Stimulated activated CD8-positive, alpha-beta memory T cell treated with anti-CD3 and anti-CD28 coated beads, Interleukin-12 subunit alpha, Interleukin-12 subunit beta, amount 100 ng/mL, for 4 hours (primary cell): ENCODE results near the gene SFRP4.

Source experiments
- DNase-seq: peaks from one replicate; pipeline ENCODE4 v3.0.0-alpha.2; 2020; ENCODE audit warnings: low read depth

Gene SFRP4

DNA sequence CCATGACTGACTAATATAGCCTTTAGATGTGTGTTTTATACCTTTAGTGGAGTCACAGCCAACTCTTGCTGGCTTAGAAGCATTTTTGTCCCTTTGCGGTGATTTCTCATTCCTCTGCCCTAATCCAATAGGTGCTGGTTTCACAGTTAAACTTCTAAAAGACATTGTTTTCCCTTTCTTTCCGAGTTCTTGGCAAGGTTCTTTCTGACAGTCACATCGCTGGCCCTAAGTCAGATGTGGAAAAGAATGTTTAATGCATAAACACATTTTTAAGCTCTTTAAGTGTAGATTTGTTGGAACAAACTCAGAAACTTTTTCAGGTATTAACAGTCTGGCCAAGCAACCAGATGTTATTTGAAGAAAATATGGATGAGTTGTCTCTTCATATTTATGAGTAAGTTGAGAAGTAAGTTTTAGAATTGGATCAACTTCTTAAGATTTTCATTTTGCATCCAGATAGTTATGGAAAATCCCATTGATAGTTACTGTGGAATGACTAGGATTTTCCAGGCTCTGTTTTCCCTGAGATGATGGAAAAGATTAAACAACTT is 7.9 kb upstream of the SFRP4 start:
- DNase-seq = no peak

DNA sequence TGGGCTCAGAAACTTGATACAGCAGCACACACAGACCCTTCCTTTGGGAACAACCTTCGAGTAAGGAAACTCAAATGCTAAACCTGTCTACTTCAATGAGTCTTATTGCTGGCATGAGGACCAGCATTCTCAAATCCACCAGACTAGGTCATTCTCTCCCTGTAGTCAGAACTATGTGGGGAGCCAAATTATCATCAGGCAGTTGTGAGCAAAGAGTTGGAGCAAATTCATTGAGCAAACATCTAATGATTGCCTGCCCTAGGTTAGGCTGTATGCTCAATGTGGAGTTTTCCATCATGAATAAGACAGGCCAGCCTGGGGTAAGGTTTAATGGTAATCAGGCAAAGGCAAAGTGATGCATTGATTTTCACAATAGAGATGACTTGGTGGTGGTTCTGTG is 7.4 kb upstream of the SFRP4 start:
- no peak for DNase-seq

DNA sequence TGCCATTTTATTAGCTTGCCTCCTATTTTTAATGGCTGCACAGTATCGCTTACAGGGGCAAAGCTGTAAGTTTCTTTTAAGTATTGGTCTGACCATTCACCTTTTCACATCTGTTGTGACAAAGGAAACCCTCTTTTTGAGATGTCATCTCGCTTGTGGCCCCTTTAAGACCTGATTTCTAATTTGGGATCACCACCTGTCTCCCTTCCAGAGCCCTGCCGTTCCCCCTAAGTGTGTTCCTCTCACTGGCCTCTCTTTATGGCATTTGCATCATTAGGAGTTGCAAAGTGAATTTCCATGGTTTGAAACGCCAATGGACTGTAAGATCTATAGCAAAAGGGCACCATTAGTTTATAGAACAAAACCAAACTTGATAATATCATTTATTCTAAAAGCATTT is 5.3 kb upstream of the SFRP4 start:
- no peak for DNase-seq

DNA sequence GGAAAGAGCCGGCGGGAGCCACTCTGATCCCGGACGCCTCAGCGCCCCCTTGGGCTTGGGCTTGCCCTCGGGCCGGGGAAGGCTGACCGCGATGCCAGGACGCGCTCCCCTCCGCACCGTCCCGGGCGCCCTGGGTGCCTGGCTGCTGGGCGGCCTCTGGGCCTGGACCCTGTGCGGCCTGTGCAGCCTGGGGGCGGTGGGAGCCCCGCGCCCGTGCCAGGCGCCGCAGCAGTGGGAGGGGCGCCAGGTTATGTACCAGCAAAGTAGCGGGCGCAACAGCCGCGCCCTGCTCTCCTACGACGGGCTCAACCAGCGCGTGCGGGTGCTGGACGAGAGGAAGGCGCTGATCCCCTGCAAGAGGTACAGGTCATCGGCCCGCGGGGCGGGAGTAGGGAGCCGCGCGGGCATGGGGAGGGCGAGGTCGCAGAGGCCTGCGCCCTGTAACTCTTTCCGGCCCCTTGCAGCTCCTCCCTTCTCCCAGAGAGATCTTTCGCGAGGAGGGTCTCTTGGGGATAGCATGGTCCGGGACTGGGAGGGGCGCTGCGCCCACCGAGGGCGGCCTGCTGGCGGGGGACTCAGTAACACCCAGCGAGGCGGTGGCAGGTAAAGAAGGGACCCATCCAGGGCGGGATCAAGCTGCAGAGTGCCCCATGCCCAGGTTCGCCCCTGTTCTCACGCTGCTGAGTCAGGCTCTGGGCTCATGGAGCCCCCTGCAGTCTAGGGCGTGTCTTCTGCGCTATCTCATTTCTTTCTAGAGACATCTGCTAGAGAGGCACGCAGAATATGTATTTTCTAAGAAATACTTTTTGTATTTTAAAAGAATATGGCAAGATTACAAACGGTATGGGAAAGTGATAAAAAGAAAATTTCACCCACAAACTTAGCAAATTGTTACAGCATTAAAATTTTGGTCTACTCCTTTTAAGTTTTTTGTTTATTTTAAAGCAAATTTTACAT is 4.5 kb upstream of the SFRP4 start:
- DNase-seq = no peak

DNA sequence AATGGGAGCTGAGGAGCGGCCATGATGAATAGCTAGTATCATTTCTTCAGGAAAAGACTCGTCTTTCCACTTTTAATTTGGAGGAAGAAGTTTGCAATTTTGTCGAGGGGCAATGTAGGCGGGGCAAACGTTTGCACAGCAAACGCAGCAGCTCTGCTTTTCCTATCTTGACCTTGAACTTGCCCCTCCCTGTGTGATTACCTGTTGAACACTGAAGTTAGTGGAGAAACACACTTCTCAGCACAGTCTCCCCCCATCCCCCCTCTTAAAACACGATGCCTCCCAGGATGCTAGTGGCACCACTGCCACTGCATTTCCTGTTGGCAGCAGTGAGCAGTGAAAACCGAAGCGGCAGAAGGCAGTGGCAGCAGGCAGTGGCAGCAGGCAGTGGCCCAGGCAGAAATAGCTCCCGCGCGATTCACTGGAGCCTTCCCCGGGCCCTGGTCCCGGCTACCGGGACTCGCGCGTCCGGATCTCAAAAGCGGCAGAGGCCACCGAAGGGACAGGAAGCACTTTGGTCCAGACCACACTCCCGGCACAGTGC is 3.8 kb upstream of the SFRP4 start, which contains the start of gene EPDR1:
EPDR1 (plus strand) TSS at position 336 of the 544 bp plus-strand sequence. CDS start 300 bp downstream, outside the sequence.
- DNase-seq = no peak

DNA sequence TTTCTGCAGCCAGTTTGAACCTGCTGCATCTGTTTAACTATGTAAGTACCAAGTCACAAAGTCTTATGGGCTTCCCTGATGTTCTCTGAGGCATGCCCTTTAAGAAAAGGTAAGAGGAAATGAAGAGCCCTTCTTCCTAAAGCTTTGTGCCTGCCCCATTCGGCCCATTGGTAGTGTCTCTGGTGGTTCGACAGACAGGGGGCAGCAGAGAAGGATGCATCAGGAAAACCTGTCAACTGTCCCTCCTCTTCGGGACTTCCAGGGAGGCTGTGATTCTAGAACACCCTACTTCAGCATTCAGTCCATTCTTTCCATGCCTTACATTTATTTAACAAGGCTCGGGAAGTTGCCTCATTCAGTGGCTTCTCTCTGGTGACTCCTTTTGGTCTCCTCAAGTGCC is 1.9 kb upstream of the SFRP4 start:
- no peak for DNase-seq

DNA sequence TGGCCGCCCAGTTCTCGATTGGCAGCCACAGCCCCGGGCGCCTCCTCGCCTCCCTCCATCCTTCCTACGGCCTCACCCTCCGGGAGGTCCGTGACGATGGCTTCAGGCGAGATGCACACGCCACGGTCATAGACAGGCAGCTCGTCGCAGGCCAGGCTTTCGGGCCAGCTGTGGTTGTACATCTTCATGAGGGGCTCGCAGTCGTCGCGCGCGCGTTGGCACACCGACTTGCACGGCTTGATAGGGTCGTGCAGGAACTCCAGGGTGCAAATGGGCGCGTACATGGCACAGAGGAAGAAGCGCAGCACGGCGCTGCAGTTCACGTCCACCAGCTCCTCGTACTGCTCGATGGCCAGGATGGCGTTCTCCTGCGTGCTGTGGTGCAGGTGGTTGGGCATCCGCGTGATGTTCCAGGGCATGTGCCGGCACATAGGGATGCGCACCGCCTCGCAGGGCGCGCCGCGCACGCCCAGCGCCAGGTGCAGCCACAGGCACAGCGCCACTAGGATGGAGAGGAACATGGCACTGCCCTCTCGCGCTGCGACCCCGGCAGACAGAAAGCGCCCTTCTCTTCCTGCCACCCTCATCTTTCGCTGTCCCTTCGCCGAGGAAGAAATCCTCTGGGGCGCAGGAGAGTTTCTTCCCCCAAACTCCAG is 472 bp downstream of the SFRP4 start:
- no peak for DNase-seq

DNA sequence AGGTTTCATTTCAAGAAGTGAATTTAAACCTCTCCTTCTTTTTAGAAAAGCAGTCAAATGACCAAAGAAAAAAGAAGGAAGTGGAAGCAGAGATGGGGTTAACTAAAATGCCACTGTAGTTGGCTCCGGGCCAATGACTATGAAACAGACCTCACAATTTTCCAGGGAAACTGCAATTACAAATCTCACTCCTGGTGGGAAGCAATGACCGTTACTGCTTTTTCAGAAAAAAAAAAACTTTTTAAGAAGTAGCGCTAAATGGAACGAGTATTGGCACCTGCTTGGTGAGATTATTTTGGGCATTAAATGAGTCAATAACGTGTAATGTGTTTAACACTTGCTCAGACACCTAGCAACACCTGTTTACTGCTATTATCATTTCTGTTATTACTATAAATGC is 1.2 kb downstream of the SFRP4 start:
- no peak for DNase-seq

DNA sequence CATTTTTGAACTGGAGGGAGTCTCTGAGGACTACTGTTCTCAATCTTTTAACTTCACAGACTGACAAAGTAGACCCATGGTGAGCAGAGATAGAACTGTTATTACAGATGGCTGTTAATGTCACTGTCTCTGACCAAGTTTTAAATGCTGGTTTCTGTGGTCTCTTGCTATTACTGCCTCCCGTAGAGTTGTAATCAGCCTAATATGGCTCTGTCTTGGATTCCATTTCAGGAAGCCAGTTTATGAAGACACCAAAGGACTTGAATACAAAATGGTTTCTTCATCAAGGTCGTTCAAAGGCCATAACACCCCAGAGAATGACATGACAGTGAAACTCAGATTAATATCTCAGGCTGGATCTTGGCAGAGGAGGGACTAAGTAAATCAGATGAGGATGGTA is 3.9 kb downstream of the SFRP4 start:
- no peak for DNase-seq

DNA sequence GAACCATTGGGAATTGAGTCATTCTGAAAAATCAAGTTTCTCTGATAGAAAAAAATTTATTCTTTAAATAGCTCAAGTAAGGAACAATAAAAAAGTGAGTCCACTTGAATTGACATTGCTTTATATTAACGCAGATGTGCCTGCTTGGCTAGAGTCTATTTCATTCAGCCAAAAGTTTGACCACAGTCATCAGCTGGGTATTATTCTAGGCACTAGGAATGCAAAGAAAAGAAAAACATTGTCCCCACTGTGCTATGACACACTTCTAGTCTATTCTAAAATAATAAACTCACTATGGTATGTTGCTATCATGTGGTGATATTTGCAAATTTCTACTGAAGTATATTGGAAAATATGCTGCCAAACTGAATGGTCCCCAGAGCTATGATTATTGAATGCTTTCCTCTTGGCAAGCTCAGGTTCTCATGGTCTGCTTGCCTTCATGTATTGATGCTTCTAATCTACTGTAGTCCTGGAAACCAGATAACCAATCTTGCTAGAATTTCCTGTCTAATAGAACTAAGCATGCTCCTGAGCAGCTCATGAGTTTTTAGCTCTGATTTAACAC is 8.3 kb downstream of the SFRP4 start:
- no peak for DNase-seq

DNA sequence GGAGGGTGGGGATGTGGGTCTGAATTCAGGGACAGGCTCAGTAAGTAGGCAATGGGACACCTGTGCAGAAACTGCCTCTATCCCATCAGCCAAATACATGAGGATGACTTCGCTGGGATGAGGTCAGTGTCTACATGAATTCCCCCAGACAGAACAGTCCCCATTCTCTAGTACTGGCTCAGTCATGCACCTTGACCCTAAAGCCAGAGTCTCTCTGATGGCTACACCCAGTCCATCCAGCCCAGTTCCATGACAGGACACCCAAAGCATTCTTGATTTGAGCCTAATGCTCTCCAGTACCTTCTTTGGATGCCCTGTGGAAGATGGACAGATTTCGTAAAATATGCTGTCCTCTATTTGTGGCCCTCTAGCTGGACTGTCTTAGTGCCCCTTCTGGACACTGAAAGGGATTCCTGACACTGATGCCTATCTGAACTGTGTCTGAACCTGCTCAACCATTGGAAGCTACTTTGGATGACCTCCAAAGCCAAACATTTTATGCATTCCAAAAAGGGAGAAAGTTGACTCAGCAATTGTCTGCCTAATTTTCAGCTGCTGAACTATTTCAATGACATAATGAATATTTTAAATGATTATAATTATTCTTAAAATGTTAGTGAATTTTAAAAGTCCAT is 14.6 kb downstream of the SFRP4 start:
- DNase-seq = no peak

DNA sequence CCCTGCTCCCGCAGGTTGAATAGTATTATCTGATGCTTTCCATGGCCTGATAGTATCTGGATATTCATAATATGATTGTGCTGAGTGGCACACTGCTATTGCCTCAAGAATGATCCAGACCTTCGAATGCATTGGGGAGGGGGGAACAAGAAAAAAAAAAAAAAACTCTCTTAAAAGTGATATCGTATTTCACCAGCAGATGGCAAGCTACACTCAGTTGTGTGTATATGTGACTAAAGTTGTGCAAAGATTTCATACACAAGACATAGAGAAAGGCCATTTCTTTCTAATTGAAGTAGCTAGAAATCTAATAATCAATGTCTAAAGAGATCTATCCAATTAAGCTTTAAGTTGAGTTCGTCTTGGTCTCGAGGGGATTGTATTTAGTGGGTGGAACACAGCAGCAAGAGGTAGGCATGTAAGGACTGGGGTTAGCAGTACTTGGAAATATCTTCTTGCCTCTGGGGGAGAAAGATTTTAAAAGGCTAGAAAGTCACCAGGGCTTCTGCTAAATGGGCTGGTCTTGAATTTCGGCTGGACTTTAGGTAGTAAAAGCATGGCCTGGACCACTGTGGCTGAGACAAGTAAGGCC is 15.3 kb downstream of the SFRP4 start:
- no peak for DNase-seq

DNA sequence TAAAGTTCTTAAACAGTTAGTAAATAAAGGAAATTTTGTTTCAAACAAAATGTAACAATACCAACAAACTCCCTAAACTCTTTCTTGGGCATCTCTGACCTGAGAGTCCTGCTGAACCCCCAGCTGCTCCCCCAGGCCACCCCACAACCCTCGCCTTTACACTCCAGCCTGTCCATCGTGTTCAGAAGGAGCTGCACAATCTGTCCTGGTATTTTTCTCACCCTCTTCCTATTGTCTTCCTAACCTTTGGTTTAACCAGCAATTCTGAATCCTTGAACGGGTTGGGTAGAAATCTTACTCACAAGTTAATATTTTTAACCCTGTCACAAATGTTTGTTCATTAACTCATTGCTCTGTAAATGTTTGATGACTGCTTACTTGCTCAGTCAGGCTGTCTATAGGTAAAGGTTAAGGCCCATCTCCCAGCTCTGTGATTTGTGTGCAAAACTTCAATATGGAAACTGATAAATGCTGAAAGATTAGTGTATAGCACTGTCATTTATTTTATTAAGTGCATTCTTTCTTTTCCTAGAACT is 16.8 kb downstream of the SFRP4 start:
- no peak for DNase-seq

DNA sequence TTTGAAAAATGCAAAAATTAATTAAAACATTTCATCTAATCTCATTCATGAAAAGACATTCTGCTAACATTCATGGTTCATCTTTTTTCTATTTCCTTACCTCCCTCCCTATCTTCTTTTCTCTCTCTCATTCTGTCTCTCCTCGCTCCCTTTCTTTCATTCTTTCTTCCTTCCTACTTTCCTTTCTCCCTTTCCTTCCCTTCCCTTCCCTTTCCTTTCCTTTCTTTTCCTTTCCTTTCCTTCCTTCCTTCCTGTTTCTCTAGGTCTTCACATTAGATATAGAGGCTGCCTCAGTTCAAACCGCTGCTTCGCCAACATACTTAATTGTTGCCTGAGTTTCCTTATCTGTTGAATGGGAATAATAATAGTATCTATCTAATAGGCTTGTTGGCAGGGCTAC is 21.9 kb downstream of the SFRP4 start:
- DNase-seq = no peak

DNA sequence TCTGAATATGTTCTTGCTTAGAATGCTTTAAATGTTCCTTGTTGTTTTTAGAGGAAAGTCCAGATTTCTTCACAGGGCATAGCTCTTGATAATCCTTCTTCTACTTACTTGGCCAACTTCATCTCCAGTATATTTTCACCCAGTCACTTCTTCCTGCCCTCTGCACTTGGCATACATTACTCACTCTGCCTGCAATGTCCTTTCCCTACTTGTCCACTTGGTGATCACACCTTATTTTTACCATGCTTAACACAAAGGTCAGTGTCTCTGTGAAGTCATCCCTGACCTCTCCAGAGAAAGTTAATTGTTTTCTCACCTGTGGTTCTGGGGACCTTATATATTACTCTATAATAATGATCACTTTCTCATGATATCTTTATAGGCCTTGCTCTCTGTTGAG is 23.3 kb downstream of the SFRP4 start:
- no peak for DNase-seq

DNA sequence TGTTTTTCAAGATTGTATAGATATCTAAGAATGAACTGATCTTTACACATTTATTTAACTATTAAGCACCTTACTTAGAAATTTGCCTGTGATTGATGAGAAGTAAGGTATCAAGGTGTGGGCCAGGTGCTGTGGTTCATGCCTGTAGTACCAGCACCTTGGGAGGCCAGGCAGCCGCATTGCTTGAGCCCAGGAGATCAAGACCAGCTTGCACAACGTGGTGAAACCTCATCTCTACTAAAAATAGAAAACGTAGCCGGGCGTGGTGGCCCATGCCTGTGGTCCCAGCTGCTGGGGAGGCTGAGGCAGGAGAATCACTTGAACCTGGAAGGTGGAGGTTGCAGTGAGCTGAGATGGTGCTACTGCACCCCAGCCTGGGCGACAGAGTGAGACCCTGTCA is 34.5 kb downstream of the SFRP4 start:
- no peak for DNase-seq
